ENCODE data around the gene CFAP99.
"Not testable (repeated sequence)": the region's sequence is repeated elsewhere in the genome, so short reads cannot be mapped to it uniquely, and the experiment has no call there.

Gene CFAP99

GRCh38 chr4:2418650-2419571 is at the start of gene CFAP99:
Gene CFAP99 (plus strand): TSS chr4:2418955.
- peak; percentile 98 for DNase-seq

GRCh38 chr4:2370597-2371320 is 48.0 kb upstream of the CFAP99 start:
- no peak for DNase-seq

- DNase-seq: no peak
Observed at GRCh38 chr4:2371765-2372487, 46.8 kb upstream of the CFAP99 start.

- no peak for DNase-seq
Observed at GRCh38 chr4:2372488-2373030, 46.2 kb upstream of the CFAP99 start.

- no peak for DNase-seq
Observed at GRCh38 chr4:2373532-2373931, 45.2 kb upstream of the CFAP99 start.

- no peak for DNase-seq
Observed at GRCh38 chr4:2375427-2375826, 43.3 kb upstream of the CFAP99 start.

- DNase-seq: no peak
Observed at GRCh38 chr4:2377241-2377640, 41.5 kb upstream of the CFAP99 start.

DNA sequence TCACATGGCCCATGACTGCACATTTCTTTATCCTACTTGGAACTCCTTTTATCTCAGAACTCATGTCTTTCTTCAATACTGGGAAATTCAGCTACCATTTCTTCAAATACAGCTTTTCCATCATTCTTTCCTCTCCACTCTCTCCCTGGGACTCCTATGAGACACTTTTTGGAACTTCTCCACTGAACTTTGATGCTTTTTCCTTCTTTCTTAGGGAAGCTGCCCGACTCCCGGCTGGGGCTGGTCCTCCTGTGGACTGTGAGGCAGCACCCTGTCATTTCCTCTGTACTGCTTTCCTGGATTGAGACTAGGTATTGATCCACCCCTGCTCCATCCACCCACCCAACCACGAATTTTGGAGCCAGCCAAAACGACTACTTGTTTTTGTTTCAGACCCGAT is 40.4 kb upstream of the CFAP99 start:
- no peak for DNase-seq

DNA sequence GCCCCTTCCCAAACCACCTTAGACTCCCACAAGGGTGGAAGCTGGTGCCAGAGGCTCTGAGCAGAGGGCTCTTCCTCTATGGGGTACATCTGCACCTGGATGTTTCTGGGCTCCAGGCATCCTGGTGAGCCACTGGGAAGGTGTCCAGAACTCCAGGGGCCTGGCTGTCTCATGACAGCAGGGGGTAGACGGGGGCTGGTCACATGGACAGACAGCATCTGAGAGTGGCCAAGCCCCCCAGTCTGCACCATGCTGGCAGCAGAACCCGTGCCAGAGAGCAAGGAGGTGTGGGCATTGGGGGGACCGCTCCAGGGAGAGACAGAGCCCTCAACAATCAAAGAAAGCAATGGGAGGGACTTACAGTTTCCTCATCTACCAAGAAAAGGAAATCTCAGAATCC is 39.9 kb upstream of the CFAP99 start:
- no peak for DNase-seq

GRCh38 chr4:2380589-2380988 is 38.2 kb upstream of the CFAP99 start:
- DNase-seq: not testable (repeated sequence)

DNA sequence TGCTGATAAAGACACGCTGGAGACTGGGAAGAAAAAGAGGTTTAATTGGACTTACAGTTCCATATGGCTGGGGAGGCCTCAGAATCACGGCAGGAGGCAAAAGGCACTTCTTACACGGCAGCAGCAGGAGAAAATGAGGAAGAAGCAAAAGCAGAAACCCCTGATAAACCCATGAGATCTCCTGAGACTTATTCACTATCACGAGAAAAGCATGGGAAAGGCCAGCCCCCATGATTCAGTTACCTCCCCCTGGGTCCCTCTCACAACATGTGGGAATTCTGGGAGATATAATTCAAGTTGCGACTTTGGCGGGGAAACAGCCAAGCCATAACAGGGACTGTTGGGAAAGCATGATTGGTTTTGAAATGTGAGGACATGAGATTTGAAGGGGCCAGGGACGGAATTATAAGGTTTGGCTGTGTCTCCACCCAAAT is 36.0 kb upstream of the CFAP99 start:
- not testable (repeated sequence) for DNase-seq

- not testable (repeated sequence) for DNase-seq
Observed at GRCh38 chr4:2383220-2383631, 35.5 kb upstream of the CFAP99 start.

- DNase-seq: no peak
Observed at GRCh38 chr4:2383760-2384159, 35.0 kb upstream of the CFAP99 start.

GRCh38 chr4:2384245-2384644 is 34.5 kb upstream of the CFAP99 start:
- DNase-seq: no peak

GRCh38 chr4:2385516-2385915 is 33.2 kb upstream of the CFAP99 start:
- DNase-seq: no peak

DNA sequence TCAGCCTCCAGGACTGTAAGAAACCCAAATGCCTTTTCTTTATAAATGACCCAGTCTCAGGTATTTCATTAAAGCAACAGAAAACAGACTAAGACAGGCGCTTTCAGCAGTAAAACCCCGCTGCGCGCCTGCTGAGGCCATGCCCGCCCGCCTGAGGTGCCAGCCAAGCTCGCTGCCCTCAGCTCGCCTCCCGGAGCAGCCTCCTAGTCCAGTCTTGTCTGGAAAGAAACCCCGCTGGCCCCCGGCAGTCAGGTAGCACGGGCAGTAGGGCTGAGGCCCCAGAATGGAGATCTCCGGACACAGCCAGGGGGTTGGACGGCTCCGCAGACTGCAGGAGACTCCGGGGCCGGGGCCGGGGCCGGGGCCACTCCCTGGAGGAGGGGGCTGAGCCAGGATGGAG is 32.0 kb upstream of the CFAP99 start:
- no peak for DNase-seq

GRCh38 chr4:2387218-2387617 is 31.5 kb upstream of the CFAP99 start:
- no peak for DNase-seq

DNA sequence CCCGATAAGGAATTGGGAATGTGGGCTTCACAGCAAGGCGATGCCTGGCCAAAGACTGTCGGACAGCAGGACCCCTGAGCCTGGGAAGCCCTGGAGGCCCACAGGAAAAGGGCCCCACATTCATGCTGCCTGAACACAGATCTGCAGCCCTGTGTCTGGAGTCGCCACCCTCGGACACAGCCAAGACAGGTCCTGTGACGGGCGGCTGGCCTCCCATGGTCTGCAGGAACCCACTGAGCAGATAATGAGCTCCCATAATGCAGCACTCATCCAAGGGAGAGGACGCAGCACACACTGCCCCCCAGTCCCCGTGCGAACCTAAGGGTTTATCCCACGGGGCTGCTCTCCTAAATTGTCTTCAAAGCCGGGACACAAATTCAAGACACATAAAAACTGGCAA is 30.9 kb upstream of the CFAP99 start:
- DNase-seq: no peak

DNA sequence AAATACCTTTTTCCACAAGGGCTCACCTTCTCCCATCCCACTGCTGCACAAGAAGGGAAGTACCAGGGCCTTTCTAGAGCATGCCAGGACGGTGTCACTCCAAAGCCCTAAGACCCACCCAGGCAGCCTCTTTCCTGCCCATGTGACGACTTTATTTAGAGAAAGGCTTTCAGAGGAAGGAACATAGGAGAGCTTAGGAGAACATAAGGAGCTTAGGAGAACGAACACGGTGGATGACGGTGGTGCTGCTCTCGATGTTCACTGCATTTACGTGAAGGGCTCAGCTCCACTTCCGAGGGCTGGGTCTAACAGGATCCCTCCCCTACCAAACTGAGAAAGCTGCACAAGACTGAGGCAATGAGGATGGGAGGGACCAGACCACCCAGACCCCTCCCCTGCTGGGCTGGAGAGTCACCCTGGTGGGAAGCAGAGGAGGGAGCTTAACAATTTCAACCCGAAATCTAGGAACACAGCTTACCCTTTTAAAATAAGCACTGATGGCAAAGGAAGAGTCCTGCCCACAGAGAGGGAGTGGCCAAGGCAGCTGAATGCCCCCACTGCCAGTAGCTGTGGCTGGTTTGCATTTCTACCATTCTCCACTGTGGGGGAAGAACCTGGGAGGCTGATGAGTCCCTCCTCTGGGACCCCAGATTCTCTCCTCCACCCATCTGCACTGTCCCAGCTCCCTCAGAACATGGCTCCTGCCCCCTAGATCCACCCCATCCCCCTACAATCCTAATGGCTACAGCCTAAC is 30.1 kb upstream of the CFAP99 start:
- DNase-seq: no peak

- DNase-seq: no peak
Observed at GRCh38 chr4:2389691-2390090, 29.1 kb upstream of the CFAP99 start.

- no peak for DNase-seq
Observed at GRCh38 chr4:2390146-2390545, 28.6 kb upstream of the CFAP99 start.

DNA sequence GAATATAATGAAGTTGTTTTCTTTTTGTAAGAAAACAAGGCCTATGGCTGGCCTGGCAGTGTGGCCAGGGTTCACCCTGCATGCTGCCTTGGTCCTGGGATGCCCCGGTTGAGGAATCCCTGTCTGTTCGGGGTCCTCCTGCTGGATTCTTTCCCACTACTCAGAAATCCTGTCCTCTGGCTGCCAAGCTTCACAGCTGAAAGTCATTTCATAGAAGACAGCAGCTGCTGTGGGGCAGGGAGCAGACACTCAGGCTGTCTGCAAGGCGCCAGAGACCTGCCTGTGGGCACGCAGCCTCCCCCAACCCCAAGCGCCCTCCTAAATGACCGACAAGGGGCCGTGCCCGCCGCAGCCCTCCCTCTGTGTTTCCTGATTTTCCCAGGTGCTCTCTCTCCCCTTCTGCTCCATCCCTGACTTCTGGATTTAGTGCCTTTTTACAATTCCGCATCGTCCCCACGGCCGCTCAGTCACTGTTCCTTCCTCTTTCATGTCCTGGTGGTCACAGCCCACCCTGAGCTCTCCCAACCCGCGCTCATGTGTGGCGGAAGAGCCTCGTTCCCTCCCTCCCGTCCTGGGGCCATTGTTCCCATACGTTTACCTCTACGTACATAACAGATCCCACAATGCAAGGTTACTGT is 27.9 kb upstream of the CFAP99 start:
- DNase-seq: no peak

Measured in stimulated activated CD4-positive, alpha-beta T cell treated with anti-CD3 and anti-CD28 coated beads, Interleukin-12 subunit alpha, Interleukin-12 subunit beta, amount 100 ng/mL, for 4 hours (primary cell).